HEK293 (cell line): ENCODE measurements around the gene CDIPT.

Source experiments
- CTCF ChIA-PET: fragments of 350-600 bp; formaldehyde crosslinking; extraction: SDS; loops from one replicate; lab custom pipeline; 2021; ENCODE audit warnings: antibody characterized with exemption; lab: Yijun Ruan, JAX
- POLR2A ChIA-PET: fragments of 300-600 bp; formaldehyde crosslinking; extraction: SDS; loops from one replicate; lab custom pipeline; 2020; ENCODE audit warnings: antibody characterized with exemption, inconsistent platforms; lab: Yijun Ruan, JAX
- H3K27ac ChIP-seq: fragments of 200-500 bp; sonication (Bioruptor generic); 2 replicates; pipeline ENCODE4 v1.5.1; 2014; ENCODE audit warnings: low read depth, low read length, control low read depth, inconsistent platforms; ENCODE audit errors: extremely low read depth
- H3K36me3 ChIP-seq, 2 experiments: fragments of 200-500 bp in 1 of 2; sonication (Bioruptor generic) in 1 of 2; 1 replicate in 1 of 2; 2 replicates in 1 of 2; pipeline ENCODE4 v1.5.1; 2014 to 2017; ENCODE audit warnings: inconsistent platforms in 2 of 2, low read length in 2 of 2; ENCODE audit not compliant: control insufficient read depth in 2 of 2, insufficient read depth in 1 of 2
- H3K4me1 ChIP-seq: fragments of 200-500 bp; sonication (Bioruptor generic); 2 replicates; pipeline ENCODE4 v1.5.1; 2014; ENCODE audit warnings: mild to moderate bottlenecking, low read length, inconsistent platforms; ENCODE audit not compliant: control insufficient read depth, insufficient read depth
- H3K4me3 ChIP-seq: 2 replicates; pipeline ENCODE4 v1.5.1; 2011; ENCODE audit warnings: low read depth, mild to moderate bottlenecking, control low read depth, low read length, moderate library complexity
- H3K9me3 ChIP-seq: fragments of 200-500 bp; sonication (Bioruptor generic); 2 replicates; pipeline ENCODE4 v1.5.1; 2014; ENCODE audit warnings: low read depth, low read length, inconsistent platforms; ENCODE audit not compliant: control insufficient read depth, insufficient read depth
- AEBP2 ChIP-seq: fragments of 450-650 bp; formaldehyde crosslinking; IDR thresholded peaks from 2 replicates; pipeline ENCODE4 v1.5.1; 2016; ENCODE audit warnings: missing biosample characterization, missing genetic modification characterization, borderline replicate concordance
- KLF16 ChIP-seq: fragments of 450-650 bp; formaldehyde crosslinking; IDR thresholded peaks from 2 replicates; pipeline ENCODE4 v1.5.1; 2017; ENCODE audit warnings: missing biosample characterization, missing genetic modification characterization
- SP7 ChIP-seq: fragments of 450-650 bp; formaldehyde crosslinking; IDR thresholded peaks from 2 replicates; pipeline ENCODE4 v1.5.1; 2016; ENCODE audit warnings: missing biosample characterization, missing genetic modification characterization
- ZBTB17 ChIP-seq: fragments of 450-650 bp; formaldehyde crosslinking; IDR thresholded peaks from 2 replicates; pipeline ENCODE4 v1.5.1; 2016; ENCODE audit warnings: missing biosample characterization, missing genetic modification characterization
- ZBTB48 ChIP-seq: fragments of 450-650 bp; formaldehyde crosslinking; IDR thresholded peaks from 2 replicates; pipeline ENCODE4 v1.5.1; 2016; ENCODE audit warnings: missing biosample characterization, missing genetic modification characterization
- ZNF114 ChIP-seq: fragments of 450-650 bp; formaldehyde crosslinking; IDR thresholded peaks from 2 replicates; pipeline ENCODE4 v1.5.0; 2017; ENCODE audit warnings: missing biosample characterization, missing genetic modification characterization
- ZNF157 ChIP-seq: fragments of 450-650 bp; formaldehyde crosslinking; IDR thresholded peaks from 2 replicates; pipeline ENCODE4 v1.5.1; 2016; ENCODE audit warnings: missing biosample characterization, missing genetic modification characterization
- ZNF175 ChIP-seq: fragments of 450-650 bp; formaldehyde crosslinking; IDR thresholded peaks from 2 replicates; pipeline ENCODE4 v1.5.1; 2016; ENCODE audit warnings: missing biosample characterization, missing genetic modification characterization
- ZNF350 ChIP-seq: fragments of 450-650 bp; formaldehyde crosslinking; IDR thresholded peaks from 2 replicates; pipeline ENCODE4 v1.5.0; 2017; ENCODE audit warnings: missing biosample characterization, mild to moderate bottlenecking, missing genetic modification characterization
- ZNF37A ChIP-seq: fragments of 450-650 bp; IDR thresholded peaks from 2 replicates; pipeline ENCODE4 v1.5.1; 2018; ENCODE audit warnings: missing biosample characterization, missing genetic modification characterization
- ZNF404 ChIP-seq: fragments of 450-650 bp; formaldehyde crosslinking; IDR thresholded peaks from 2 replicates; pipeline ENCODE4 v1.5.1; 2017; ENCODE audit warnings: missing biosample characterization, missing genetic modification characterization
- ZNF423 ChIP-seq: fragments of 450-650 bp; formaldehyde crosslinking; IDR thresholded peaks from 2 replicates; pipeline ENCODE4 v1.5.1; 2016; ENCODE audit warnings: missing biosample characterization, missing genetic modification characterization
- ZNF433 ChIP-seq: fragments of 450-650 bp; formaldehyde crosslinking; IDR thresholded peaks from 2 replicates; pipeline ENCODE4 v1.5.1; 2016; ENCODE audit warnings: missing biosample characterization, missing genetic modification characterization, low read depth
- ZNF488 ChIP-seq: fragments of 450-650 bp; formaldehyde crosslinking; IDR thresholded peaks from 2 replicates; pipeline ENCODE4 v1.5.1; 2016; ENCODE audit warnings: missing biosample characterization, missing genetic modification characterization
- ZNF501 ChIP-seq: fragments of 450-650 bp; formaldehyde crosslinking; IDR thresholded peaks from 2 replicates; pipeline ENCODE4 v1.5.1; 2016; ENCODE audit warnings: missing biosample characterization, missing genetic modification characterization
- ZNF513 ChIP-seq: fragments of 450-650 bp; IDR thresholded peaks from 2 replicates; pipeline ENCODE4 v1.5.1; 2018; ENCODE audit warnings: missing biosample characterization, missing genetic modification characterization
- ZNF548 ChIP-seq: fragments of 450-650 bp; formaldehyde crosslinking; IDR thresholded peaks from 2 replicates; pipeline ENCODE4 v1.5.1; 2016; ENCODE audit warnings: missing biosample characterization, missing genetic modification characterization
- ZNF596 ChIP-seq: fragments of 450-650 bp; IDR thresholded peaks from 2 replicates; pipeline ENCODE4 v1.5.0; 2018; ENCODE audit warnings: missing biosample characterization, mild to moderate bottlenecking, missing genetic modification characterization, moderate library complexity
- ZNF747 ChIP-seq: fragments of 450-650 bp; formaldehyde crosslinking; IDR thresholded peaks from 2 replicates; pipeline ENCODE4 v1.5.1; 2016; ENCODE audit warnings: missing biosample characterization, missing genetic modification characterization
- ZNF777 ChIP-seq: fragments of 450-650 bp; formaldehyde crosslinking; IDR thresholded peaks from 2 replicates; pipeline ENCODE4 v1.5.1; 2017; ENCODE audit warnings: missing biosample characterization, missing genetic modification characterization, borderline replicate concordance
- ZSCAN16 ChIP-seq: fragments of 450-650 bp; formaldehyde crosslinking; IDR thresholded peaks from 2 replicates; pipeline ENCODE4 v1.5.1; 2016; ENCODE audit warnings: missing biosample characterization, missing genetic modification characterization
- TF ChIP-seq, protein P1 (sequence below): fragments of 450-650 bp; formaldehyde crosslinking; IDR thresholded peaks from 2 replicates; pipeline ENCODE4 v1.5.1; 2016; ENCODE audit warnings: missing biosample characterization, missing genetic modification characterization
- TF ChIP-seq, protein P2 (sequence below): fragments of 450-650 bp; formaldehyde crosslinking; IDR thresholded peaks from 2 replicates; pipeline ENCODE4 v1.5.1; 2016; ENCODE audit warnings: missing biosample characterization, missing genetic modification characterization
- TF ChIP-seq, protein P3 (sequence below): fragments of 450-650 bp; formaldehyde crosslinking; IDR thresholded peaks from 2 replicates; pipeline ENCODE4 v1.5.1; 2016; ENCODE audit warnings: missing biosample characterization, missing genetic modification characterization
- TF ChIP-seq, protein P4 (sequence below): fragments of 450-650 bp; formaldehyde crosslinking; IDR thresholded peaks from 2 replicates; pipeline ENCODE4 v1.5.1; 2016; ENCODE audit warnings: missing biosample characterization, missing genetic modification characterization
- TF ChIP-seq, protein P5 (sequence below): fragments of 450-650 bp; formaldehyde crosslinking; conservative IDR thresholded peaks from 2 replicates; pipeline ENCODE4 v1.5.1; 2016; ENCODE audit warnings: low read depth, missing biosample characterization, missing genetic modification characterization

Gene CDIPT

DNA sequence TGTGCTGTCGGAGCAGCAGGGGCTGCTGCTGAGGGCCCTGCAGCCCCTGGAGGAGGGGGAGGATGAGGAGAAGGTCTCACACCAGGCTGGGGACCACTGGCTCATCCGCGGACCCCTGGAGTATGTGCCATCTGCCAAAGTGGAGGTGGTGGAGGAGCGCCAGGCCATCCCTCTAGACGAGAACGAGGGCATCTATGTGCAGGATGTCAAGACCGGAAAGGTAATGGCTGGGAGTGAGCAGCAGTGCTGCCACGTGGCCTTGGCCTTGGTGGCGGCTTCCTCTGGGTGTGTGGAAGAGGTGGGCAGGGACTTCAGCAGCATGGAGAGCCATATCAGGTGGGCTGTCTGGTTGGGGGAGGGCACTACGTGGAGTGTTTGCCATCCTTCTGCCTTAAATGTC, 22.8 kb downstream of the CDIPT start:
- H3K27ac ChIP-seq: no peak overlapping the region
- H3K4me1 ChIP-seq: no peaks in the 10 kb centered on the region
- TF ChIP-seq ZNF157: no peak
- no peak for TF ChIP-seq ZNF501 (tag by site-specific recombination)
- TF ChIP-seq ZNF548 (tag by site-specific recombination): no peak
- no peak for TF ChIP-seq ZNF423 (tag by site-specific recombination)
- TF ChIP-seq, protein P1, sequence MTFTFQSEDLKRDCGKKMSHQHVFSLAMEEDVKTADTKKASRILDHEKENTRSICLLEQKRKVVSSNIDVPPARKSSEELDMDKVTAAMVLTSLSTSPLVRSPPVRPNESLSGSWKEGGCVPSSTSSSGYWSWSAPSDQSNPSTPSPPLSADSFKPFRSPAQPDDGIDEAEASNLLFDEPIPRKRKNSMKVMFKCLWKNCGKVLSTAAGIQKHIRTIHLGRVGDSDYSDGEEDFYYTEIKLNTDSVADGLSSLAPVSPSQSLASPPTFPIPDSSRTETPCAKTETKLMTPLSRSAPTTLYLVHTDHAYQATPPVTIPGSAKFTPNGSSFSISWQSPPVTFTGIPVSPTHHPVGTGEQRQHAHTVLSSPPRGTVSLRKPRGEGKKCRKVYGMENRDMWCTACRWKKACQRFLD: no peak
- TF ChIP-seq ZNF488: no peak
- TF ChIP-seq, protein P2, sequence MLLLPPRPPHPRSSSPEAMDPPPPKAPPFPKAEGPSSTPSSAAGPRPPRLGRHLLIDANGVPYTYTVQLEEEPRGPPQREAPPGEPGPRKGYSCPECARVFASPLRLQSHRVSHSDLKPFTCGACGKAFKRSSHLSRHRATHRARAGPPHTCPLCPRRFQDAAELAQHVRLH (tag by site-specific recombination): no peak
- TF ChIP-seq ZNF114 (tag by site-specific recombination): no peak
- no peak for TF ChIP-seq ZNF175
- TF ChIP-seq ZNF747 (tag by site-specific recombination): no peak
- TF ChIP-seq ZNF596: no peak
- TF ChIP-seq, protein P3, sequence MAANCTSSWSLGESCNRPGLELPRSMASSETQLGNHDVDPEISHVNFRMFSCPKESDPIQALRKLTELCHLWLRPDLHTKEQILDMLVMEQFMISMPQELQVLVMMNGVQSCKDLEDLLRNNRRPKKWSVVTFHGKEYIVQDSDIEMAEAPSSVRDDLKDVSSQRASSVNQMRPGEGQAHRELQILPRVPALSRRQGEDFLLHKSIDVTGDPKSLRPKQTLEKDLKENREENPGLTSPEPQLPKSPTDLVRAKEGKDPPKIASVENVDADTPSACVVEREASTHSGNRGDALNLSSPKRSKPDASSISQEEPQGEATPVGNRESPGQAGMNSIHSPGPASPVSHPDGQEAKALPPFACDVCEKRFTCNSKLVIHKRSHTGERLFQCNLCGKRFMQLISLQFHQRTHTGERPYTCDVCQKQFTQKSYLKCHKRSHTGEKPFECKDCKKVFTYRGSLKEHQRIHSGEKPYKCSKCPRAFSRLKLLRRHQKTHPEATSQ: no peak
- no peak for TF ChIP-seq ZNF777
- TF ChIP-seq AEBP2: no peak
- no peak for TF ChIP-seq SP7 (tag by site-specific recombination)
- no peak for TF ChIP-seq ZBTB17
- no peak for TF ChIP-seq ZSCAN16
- no peak for TF ChIP-seq ZNF37A (tag by site-specific recombination)
- no peak for TF ChIP-seq ZBTB48 (tag by site-specific recombination)
- TF ChIP-seq ZNF513 (tag by site-specific recombination): no peak
- no peak overlapping the region for H3K4me3 ChIP-seq
- H3K9me3 ChIP-seq: no peaks in the 10 kb centered on the region
- POLR2A ChIA-PET: no interaction called here
- CTCF ChIA-PET: interaction anchor here (0.6 to 6.5 kb wide), 4 partner anchors 8 to 192 kb away, joined by 3 to 67 read pairs (median 4); no protein-coding TSS in a partner anchor
- no peaks in the 10 kb centered on the region for H3K36me3 ChIP-seq

DNA sequence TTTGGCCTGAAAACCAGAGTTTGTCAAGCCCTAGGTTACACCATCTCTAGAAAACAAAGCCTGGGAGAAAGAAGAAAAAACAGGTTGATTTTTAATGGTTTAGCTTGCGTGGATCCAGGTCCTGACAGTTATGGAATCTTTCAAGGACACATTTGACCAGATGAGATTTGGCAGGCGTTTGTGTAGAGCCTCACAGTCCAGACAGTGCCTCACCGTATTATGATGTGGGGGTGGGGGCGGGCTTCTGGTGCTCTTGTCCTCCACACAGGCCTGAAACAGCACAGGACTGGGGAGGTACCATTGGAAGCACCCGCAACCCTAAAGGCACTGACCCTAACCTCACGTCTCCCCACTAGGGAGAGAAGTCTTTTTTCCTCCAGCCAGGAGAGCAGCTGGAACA, 23.2 kb downstream of the CDIPT start:
- ChIA-PET POLR2A (interaction anchor here (1.1 kb wide), 1 partner anchor 20 kb away, joined by 3 read pairs; the partner anchor contains the start of gene MVP), CTCF (interaction anchor here (0.6 to 6.5 kb wide), 5 partner anchors 8 to 192 kb away, joined by 3 to 67 read pairs (median 4); no protein-coding TSS in a partner anchor)
- H3K9me3 ChIP-seq: no peaks in the 10 kb centered on the region
- no peaks in the 10 kb centered on the region for H3K4me1 ChIP-seq
- H3K27ac ChIP-seq: no peak overlapping the region
- no peak overlapping the region for H3K4me3 ChIP-seq
- H3K36me3 ChIP-seq: no peaks in the 10 kb centered on the region
- no peak for TF ChIP-seq ZNF433 (tag by site-specific recombination)
- TF ChIP-seq, protein P4, sequence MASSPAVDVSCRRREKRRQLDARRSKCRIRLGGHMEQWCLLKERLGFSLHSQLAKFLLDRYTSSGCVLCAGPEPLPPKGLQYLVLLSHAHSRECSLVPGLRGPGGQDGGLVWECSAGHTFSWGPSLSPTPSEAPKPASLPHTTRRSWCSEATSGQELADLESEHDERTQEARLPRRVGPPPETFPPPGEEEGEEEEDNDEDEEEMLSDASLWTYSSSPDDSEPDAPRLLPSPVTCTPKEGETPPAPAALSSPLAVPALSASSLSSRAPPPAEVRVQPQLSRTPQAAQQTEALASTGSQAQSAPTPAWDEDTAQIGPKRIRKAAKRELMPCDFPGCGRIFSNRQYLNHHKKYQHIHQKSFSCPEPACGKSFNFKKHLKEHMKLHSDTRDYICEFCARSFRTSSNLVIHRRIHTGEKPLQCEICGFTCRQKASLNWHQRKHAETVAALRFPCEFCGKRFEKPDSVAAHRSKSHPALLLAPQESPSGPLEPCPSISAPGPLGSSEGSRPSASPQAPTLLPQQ: no peak
- TF ChIP-seq ZNF548 (tag by site-specific recombination): no peak
- no peak for TF ChIP-seq KLF16 (tag by site-specific recombination)
- TF ChIP-seq, protein P5, sequence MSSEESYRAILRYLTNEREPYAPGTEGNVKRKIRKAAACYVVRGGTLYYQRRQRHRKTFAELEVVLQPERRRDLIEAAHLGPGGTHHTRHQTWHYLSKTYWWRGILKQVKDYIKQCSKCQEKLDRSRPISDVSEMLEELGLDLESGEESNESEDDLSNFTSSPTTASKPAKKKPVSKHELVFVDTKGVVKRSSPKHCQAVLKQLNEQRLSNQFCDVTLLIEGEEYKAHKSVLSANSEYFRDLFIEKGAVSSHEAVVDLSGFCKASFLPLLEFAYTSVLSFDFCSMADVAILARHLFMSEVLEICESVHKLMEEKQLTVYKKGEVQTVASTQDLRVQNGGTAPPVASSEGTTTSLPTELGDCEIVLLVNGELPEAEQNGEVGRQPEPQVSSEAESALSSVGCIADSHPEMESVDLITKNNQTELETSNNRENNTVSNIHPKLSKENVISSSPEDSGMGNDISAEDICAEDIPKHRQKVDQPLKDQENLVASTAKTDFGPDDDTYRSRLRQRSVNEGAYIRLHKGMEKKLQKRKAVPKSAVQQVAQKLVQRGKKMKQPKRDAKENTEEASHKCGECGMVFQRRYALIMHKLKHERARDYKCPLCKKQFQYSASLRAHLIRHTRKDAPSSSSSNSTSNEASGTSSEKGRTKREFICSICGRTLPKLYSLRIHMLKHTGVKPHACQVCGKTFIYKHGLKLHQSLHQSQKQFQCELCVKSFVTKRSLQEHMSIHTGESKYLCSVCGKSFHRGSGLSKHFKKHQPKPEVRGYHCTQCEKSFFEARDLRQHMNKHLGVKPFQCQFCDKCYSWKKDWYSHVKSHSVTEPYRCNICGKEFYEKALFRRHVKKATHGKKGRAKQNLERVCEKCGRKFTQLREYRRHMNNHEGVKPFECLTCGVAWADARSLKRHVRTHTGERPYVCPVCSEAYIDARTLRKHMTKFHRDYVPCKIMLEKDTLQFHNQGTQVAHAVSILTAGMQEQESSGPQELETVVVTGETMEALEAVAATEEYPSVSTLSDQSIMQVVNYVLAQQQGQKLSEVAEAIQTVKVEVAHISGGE (tag by site-specific recombination): no peak
- no peak for TF ChIP-seq ZNF747 (tag by site-specific recombination)
- no peak for TF ChIP-seq ZNF350 (tag by site-specific recombination)
- no peak for TF ChIP-seq ZNF404 (tag by site-specific recombination)
